HG03469 (cell line): ENCODE data around the gene RPL7A.
"Not testable (repeated sequence)": the region's sequence is repeated elsewhere in the genome, so short reads cannot be mapped to it uniquely, and the experiment has no call there.

Experiments
- ATAC-seq: cut with Tn5 transposase; IDR thresholded peaks from one replicate; pipeline ENCODE4 v1.9.1; 2021; ENCODE audit warnings: mild to moderate bottlenecking, moderate library complexity, moderate number of reproducible peaks; ENCODE audit not compliant: unreplicated experiment

RPL7A gene

GRCh38 chr9:133327834-133328484, 20.1 kb upstream of the RPL7A start:
- ATAC-seq: no peak

GRCh38 chr9:133329306-133330156, 18.5 kb upstream of the RPL7A start:
- not testable (repeated sequence) for ATAC-seq

DNA sequence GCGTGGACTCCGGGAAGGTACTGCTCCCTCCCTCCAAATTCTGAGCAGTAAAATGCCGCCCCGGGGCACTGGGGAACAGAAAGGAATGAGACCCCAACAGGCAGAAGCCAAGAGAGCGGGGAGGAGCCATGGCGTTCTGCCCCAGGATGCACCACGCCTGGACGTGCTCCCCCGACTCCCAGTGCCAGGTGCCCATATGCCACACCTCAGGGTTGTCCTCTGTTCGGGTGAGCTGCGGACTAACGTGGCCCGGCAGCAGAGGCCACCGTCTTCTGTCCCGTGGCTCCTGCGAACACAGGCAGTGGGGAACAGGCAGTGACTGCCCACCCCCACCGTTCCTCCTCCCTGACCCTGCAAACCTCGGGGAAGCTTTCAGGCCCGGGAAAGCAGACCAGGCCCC, 16.8 kb upstream of the RPL7A start:
- no peak for ATAC-seq

DNA sequence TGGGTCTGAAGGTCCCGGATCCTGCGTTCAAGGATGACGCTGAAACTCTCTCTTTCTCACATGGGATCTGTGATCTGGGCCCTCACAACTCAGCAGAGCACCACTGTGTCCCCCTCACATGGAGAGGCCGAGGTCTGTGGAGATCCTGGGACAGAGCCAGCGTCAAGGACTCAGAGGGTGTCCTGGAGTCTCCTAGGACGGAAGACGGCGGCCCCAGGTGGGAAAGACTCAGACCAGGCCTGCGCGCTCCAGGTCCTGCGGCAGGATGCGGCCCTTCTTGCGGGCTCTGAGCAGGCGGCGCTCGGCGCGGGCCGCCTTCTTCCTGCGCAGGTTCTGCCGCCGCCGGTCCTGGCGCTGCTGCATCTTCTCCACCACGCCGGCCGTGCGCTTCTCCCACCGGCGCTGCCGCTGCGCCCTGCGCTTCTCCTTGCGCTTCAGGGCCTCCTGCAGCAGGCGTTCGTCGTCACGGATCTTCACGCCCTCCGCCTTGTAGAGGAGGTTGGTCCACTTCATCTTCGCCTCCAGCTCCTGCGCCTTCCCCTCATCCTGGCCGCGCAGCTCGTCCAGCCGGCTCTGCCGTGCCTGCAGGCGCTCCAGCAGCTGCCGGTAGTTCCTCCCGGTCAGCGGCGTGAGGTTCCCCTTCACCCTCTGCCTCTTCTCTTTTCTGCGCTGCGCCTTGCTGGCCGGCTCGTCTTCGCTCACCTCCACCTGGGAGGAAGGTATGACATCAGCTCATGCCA, 16.2 kb upstream of the RPL7A start:
- no peak for ATAC-seq

GRCh38 chr9:133332381-133332730, 15.7 kb upstream of the RPL7A start:
- ATAC-seq: no peak

DNA sequence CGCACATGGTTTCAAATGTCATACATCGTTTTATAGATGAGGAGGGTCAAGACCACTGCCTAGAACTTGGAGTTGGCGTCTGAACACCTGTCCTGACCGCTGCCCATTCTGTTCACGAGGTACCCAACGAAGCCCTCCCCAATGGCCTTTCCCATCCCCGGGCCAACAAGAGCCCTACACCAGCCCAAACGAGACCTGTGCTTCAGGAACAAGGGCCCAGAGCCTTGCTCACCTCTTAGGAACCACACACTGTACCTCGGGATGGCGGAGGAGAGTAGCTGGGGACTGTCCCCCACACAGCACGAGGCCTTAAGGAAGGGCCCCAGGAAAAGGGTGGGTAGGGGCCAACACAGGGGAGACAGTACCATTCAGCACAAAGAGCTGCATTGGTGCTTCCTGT, 15.0 kb upstream of the RPL7A start:
- ATAC-seq: no peak

- no peak for ATAC-seq
Measured at GRCh38 chr9:133333566-133333965, 14.5 kb upstream of the RPL7A start.

DNA sequence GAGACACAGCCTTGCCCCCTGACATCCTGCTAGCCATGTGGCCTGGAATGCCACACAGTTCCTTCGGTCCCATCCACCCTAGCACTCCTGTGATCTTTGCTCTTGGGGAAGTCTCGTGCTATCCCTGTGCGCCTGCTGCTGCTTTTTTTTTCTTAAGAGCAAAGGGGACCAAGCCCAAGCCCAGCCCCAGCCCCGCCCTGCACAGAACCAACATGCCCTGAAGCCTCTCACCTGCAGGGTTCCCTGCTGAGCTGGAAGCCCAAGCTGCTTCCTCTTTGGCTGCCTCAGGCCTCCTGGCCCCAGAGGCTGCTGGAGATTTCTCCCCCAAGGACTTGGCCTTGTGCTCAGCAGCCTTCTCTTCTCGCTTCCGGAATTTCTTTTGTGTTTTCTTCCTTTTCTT, 13.9 kb upstream of the RPL7A start:
- ATAC-seq: no peak

DNA sequence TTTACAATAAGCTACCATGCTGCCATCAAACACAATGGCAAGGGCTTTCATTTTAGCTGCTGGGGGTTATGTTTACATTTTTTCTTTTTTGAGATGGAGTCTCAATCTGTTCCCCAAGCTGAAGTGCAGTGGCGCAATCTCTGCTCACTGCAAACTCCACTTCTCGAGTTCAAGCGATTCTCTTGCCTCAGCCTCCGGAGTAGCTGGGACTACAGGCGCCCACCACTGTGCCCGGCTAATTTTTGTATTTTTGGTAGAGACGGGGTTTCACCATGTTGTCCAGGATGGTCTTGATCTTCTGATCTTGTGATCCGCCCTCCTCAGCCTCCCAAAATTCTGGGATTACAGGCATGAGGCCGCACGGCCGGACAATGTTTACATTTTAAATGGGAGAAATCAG, 13.1 kb upstream of the RPL7A start:
- ATAC-seq: not testable (repeated sequence)

DNA sequence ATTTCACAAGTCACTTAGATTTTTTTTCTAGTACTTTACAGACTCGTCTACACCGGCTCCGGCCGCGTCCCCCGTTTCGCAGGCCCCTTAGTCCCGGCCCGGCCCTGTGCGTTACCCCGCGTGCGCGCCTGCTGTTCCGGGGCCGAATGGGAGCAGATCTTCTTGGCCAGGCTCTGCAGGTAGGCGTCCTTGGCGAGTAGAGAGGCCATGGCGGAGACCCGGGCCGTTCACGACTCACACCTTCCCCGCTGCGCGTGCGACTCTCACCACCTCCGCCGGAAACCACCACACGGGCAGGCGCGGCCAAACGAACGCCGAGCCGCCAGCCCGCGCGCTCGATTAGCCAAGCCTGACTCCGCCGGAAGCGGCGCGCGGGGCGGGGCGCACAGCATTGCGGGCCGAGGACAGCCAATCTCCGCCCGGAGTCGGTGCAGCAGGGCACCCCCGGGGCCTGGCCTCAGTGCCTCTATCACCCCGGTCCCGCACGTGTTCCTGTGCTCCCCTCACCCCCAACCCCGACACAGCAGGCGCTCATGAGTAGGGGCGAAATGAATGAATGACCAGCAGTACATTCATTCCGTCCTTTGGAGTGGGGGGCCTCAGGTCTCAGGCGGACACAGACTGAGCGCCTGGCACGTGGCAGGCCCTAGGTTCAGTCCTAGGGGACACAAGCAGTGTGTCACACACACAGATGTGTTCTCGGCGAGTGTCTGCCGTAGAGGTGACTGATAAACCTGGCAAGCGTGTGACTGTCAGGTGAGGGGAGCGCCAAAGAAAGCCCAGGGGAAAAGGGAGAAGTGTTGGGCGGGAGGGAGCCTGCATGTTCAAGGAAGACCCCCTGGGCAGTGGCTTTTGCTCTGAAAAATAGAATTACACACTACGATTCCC, 11.8 kb upstream of the RPL7A start, which contains the start of gene SURF6:
Gene SURF6 (minus strand): TSS at position 265 of the 888 bp plus-strand sequence. CDS start 56 bp downstream, at position 209.
- ATAC-seq: peak; percentile 64

- no peak for ATAC-seq
Measured at GRCh38 chr9:133339641-133340040, 8.4 kb upstream of the RPL7A start.

DNA sequence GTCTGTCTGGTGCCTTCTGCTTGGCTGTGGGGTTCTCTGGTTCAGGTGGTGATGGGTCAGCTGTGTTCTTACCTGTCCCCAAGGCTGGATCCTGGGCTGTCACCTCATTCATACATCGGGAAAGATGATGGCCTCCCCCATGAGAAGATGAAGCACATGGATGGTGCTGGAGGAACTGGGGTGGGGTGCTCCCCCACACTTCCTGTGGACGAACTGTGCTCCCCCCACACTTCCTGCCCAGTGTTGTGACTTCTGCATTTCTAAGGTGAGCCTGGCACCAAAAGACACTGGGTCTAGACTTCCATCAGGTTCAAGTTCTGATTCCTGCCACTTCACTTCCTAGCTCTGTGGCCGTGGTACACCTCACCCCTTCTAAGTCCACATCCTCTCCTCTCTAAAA, 7.8 kb upstream of the RPL7A start:
- no peak for ATAC-seq

- no peak for ATAC-seq
Measured at GRCh38 chr9:133340916-133341315, 7.1 kb upstream of the RPL7A start.

GRCh38 chr9:133341369-133342068, 6.5 kb upstream of the RPL7A start:
- no peak for ATAC-seq

DNA sequence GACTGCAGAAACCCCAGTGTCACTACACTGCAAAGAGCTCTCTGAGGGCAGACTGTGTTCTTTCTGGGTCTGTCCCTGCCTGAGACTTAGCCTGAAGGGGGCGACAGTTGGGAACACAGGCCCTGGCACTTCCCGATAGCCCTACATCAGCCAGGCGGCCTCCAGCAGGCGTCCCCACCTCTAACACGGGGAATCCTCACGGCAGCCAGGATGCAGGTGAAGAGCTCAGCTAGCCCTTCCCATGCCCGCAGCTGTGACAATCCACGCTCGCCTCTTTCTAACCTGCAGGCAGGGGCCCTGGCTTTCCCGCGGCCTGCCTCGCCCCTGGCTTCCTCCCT, 6.0 kb upstream of the RPL7A start:
- no peak for ATAC-seq

GRCh38 chr9:133342570-133342969, 5.4 kb upstream of the RPL7A start:
- no peak for ATAC-seq

DNA sequence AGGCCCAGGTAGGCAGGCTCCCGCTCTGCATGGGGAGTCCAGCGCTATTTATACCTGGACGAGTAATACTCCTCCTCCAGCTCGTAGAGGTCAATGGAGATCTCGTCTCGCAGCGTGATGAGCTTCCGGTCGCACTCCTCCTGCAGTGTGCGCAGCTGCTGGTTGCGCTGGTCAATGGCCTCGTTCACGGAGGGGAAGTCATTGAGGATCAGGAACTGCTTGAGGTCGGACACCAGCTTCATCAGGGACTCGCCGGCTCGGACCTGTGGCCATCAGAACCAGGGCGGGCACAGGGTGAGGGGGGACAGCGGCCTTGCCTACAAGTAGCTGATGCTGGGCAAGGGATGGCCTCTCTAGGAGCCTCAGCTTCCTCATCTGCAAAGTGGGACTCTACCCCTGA, 3.9 kb upstream of the RPL7A start:
- no peak for ATAC-seq

GRCh38 chr9:133344979-133345378, 3.0 kb upstream of the RPL7A start:
- no peak for ATAC-seq

DNA sequence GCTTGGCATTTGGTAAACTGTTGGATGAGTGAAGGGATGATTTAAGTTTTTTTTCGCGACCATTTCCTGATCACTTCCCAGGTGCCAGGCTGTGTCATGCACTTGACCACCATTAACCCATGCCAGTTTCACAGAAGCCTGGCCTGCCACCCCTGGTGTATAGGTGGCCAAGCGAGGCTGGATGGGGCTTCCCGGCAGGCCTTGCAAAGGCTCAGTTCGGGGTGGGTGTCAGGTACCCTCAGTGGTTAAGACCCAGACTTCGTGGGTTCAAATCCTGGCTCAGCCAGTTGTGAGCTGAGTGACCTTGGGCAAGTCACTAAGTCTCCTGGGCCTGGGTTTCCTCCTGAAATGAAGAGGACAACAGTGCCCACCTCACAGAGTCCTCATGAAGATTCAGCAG, 2.4 kb upstream of the RPL7A start:
- ATAC-seq: no peak
